ENCODE data around the gene STAC. TPM values are rescaled to one million over a fixed set of nuclear protein-coding genes. Genes with fewer than 3 reads are reported as not detected.
A peak's percentile ranks its signal among the peaks of the same experiment; 100 is the strongest.
"Not testable (repeated sequence)": the region's sequence is repeated elsewhere in the genome, so short reads cannot be mapped to it uniquely, and the experiment has no call there.

STAC gene
- total RNA-seq, 1 experiment from 2014 or later = 6.7 TPM

DNA sequence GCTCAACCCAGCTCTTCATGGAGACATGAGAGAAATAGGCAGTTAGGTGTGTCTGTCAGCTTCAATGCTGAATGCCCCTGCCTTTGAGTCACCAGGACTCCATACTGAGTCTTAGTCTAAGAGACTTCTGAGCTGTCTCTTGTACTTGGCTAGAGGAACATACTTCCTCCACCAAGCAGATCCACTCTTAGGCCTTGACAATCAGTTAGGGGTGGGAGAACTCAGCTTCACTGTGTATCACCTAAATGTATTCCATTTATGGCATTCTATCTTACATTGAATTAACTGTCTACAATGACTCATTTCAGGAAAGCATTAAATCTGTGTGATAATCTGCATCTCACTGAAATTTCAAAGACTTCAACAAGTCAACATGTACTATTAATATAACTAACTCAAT is 66.0 kb downstream of the STAC start:
- CTCF ChIA-PET = no interaction called here
- peak; percentile 47 for ATAC-seq

DNA sequence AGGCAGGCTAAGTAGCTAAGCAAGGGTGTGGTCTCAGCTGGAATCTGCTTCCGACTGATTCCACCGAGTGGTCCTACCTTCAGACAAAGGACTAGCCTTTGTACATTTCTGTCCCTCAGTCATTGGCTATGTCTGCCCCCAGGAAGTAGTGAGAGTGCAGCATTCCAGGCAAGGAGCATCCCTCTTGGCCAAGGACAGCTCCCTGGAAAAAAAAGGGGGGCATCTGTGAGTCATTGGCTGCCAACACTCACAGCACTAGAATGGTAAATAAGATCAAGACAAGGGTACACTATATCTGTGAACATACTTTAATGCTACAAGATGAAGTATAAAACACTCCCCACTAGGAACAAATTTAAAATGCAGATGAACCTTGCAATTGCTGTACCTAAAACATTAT is 66.8 kb downstream of the STAC start:
- no peaks in the 10 kb centered on the region for H3K9me3 ChIP-seq (ENCODE audit: low read length)
- no peaks in the 10 kb centered on the region for H3K36me3 ChIP-seq (ENCODE audit: low read depth, low read length)
- no peak for TF ChIP-seq EZH2 (IDR thresholded peaks at IDR 0.05; ENCODE audit: low read length, unreplicated experiment)
- no peaks in the 10 kb centered on the region for H4K20me1 ChIP-seq (ENCODE audit: low read length)
- H2AFZ ChIP-seq (ENCODE audit: low read length) = no peak overlapping the region
- no peak overlapping the region for H3K4me2 ChIP-seq (ENCODE audit: low read length)
- H3K9me2 ChIP-seq (replicated peaks; ENCODE audit: low read length) = no peaks in the 10 kb centered on the region
- H3K27me3 ChIP-seq (ENCODE audit: low read length) = no peaks in the 10 kb centered on the region
- CTCF ChIA-PET = no interaction called here
- no peaks in the 10 kb centered on the region for H3F3A ChIP-seq (ENCODE audit: low read length, unreplicated experiment)
- H3K9ac ChIP-seq (ENCODE audit: low read length) = no peak overlapping the region
- peaks cover 11% of the 10 kb centered on the region for H3K4me1 ChIP-seq (ENCODE audit: insufficient read depth, low read length)
- POLR2A ChIA-PET (ENCODE audit: unreplicated experiment) = no interaction called here
- no peak overlapping the region for H3K4me3 ChIP-seq (ENCODE audit: low read length)
- no peak for DNase-seq
- no peak overlapping the region for H3K27ac ChIP-seq (ENCODE audit: low read length)
- no peaks in the 10 kb centered on the region for H3K79me2 ChIP-seq (ENCODE audit: low read length)
- no TSS peak for BruUV-seq (replicated peaks)
- no peak for ATAC-seq
- intact Hi-C loops (cut with micrococcal nuclease) = no loop called here

More for the DNA sequence above, 66.0 kb downstream of the STAC start:
- Histone ChIP-seq H3K27ac (ENCODE audit: low read length) (no peak overlapping the region), H3K79me2 (ENCODE audit: low read length) (no peaks in the 10 kb centered on the region), H2AFZ (ENCODE audit: low read length) (no peak overlapping the region), H3K4me3 (ENCODE audit: low read length) (no peak overlapping the region), H3K4me1 (ENCODE audit: insufficient read depth, low read length) (peaks cover 11% of the 10 kb centered on the region), H3K9me2 (replicated peaks; ENCODE audit: low read length) (no peaks in the 10 kb centered on the region), H3K9ac (ENCODE audit: low read length) (no peak overlapping the region), H3K4me2 (ENCODE audit: low read length) (no peak overlapping the region), H3K9me3 (ENCODE audit: low read length) (no peaks in the 10 kb centered on the region), H3K27me3 (ENCODE audit: low read length) (no peaks in the 10 kb centered on the region), H4K20me1 (ENCODE audit: low read length) (no peaks in the 10 kb centered on the region), H3K36me3 (ENCODE audit: low read depth, low read length) (no peaks in the 10 kb centered on the region), H3F3A (ENCODE audit: low read length, unreplicated experiment) (no peaks in the 10 kb centered on the region)
- BruUV-seq (replicated peaks) = no TSS peak
- intact Hi-C loops (cut with micrococcal nuclease) = no loop called here
- DNase-seq = peak; percentile 11
- POLR2A ChIA-PET (ENCODE audit: unreplicated experiment) = no interaction called here
- TF ChIP-seq EZH2 (IDR thresholded peaks at IDR 0.05; ENCODE audit: low read length, unreplicated experiment) (no peak), EZH2phosphoT487 (IDR thresholded peaks at IDR 0.05; ENCODE audit: borderline replicate concordance, low read length) (no peak)
- TF ChIP-seq, protein P1, sequence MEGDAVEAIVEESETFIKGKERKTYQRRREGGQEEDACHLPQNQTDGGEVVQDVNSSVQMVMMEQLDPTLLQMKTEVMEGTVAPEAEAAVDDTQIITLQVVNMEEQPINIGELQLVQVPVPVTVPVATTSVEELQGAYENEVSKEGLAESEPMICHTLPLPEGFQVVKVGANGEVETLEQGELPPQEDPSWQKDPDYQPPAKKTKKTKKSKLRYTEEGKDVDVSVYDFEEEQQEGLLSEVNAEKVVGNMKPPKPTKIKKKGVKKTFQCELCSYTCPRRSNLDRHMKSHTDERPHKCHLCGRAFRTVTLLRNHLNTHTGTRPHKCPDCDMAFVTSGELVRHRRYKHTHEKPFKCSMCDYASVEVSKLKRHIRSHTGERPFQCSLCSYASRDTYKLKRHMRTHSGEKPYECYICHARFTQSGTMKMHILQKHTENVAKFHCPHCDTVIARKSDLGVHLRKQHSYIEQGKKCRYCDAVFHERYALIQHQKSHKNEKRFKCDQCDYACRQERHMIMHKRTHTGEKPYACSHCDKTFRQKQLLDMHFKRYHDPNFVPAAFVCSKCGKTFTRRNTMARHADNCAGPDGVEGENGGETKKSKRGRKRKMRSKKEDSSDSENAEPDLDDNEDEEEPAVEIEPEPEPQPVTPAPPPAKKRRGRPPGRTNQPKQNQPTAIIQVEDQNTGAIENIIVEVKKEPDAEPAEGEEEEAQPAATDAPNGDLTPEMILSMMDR (conservative IDR thresholded peaks at IDR 0.05; ENCODE audit: low read depth, low read length) = no peak

DNA sequence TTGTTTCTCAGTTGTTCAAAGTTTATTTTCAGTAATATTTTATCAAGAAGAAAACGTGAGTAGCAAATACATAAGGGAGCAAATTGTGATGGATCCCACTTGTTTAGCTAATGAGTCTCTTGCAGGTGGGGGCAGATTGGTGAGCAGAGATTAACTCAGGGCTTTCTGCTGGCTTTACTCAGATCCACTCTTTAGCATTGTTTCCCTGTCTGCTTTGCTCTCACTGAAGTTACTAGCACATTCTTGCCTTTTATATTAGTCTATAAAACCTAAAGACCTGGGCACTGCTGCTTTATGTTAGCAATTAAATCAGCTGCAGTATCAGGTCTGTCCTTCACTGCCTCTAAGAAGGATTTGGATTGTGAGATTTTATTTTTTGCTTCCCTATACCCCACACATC is 71.5 kb downstream of the STAC start:
- TF ChIP-seq, protein P1 (conservative IDR thresholded peaks at IDR 0.05; ENCODE audit: low read depth, low read length) = no peak
- TF ChIP-seq EZH2 (IDR thresholded peaks at IDR 0.05; ENCODE audit: low read length, unreplicated experiment) = no peak
- no peak for TF ChIP-seq EZH2phosphoT487 (IDR thresholded peaks at IDR 0.05; ENCODE audit: borderline replicate concordance, low read length)
- peak; percentile 76 for ATAC-seq
- no peaks in the 10 kb centered on the region for H3K9me2 ChIP-seq (replicated peaks; ENCODE audit: low read length)
- H2AFZ ChIP-seq (ENCODE audit: low read length) = no peak overlapping the region
- H3K79me2 ChIP-seq (ENCODE audit: low read length) = no peaks in the 10 kb centered on the region
- POLR2A ChIA-PET (ENCODE audit: unreplicated experiment) = no interaction called here
- H3K4me3 ChIP-seq (ENCODE audit: low read length) = no peak overlapping the region
- intact Hi-C loops (cut with micrococcal nuclease) = no loop called here
- CTCF ChIA-PET = no interaction called here
- no peaks in the 10 kb centered on the region for H3F3A ChIP-seq (ENCODE audit: low read length, unreplicated experiment)
- H3K9ac ChIP-seq (ENCODE audit: low read length) = no peak overlapping the region
- no peaks in the 10 kb centered on the region for H3K27me3 ChIP-seq (ENCODE audit: low read length)
- no TSS peak for BruUV-seq (replicated peaks)
- no peak overlapping the region for H3K4me2 ChIP-seq (ENCODE audit: low read length)
- no peak overlapping the region for H3K27ac ChIP-seq (ENCODE audit: low read length)
- H3K36me3 ChIP-seq (ENCODE audit: low read depth, low read length) = no peaks in the 10 kb centered on the region
- no peaks in the 10 kb centered on the region for H4K20me1 ChIP-seq (ENCODE audit: low read length)
- DNase-seq = no peak
- H3K4me1 ChIP-seq (ENCODE audit: insufficient read depth, low read length) = no peaks in the 10 kb centered on the region
- no peaks in the 10 kb centered on the region for H3K9me3 ChIP-seq (ENCODE audit: low read length)

DNA sequence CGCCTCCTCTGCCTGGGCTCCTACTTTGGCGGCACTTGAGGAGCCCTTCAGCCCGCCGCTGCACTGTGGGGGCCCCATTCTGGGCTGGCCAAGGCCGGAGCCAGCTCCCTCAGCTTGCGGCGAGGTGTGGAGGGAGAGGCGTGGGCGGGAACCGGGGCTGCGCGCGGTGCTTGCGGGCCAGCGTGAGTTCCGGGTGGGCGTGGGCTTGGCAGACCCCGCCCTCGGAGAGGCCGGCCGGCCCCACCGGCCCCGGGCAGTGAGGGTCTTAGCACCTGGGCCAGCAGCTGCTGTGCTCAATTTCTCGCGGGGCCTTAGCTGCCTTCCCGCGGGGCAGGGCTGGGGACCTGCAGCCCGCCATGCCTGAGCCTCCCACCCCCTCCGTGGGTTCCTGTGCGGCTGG is 72.9 kb downstream of the STAC start:
- H3K27me3 ChIP-seq (ENCODE audit: low read length); intact Hi-C loops (cut with micrococcal nuclease); CTCF ChIA-PET; H3K9me2 ChIP-seq (replicated peaks; ENCODE audit: low read length); H3K79me2 ChIP-seq (ENCODE audit: low read length); H3K4me3 ChIP-seq (ENCODE audit: low read length); POLR2A ChIA-PET (ENCODE audit: unreplicated experiment); H2AFZ ChIP-seq (ENCODE audit: low read length); DNase-seq; H3F3A ChIP-seq (ENCODE audit: low read length, unreplicated experiment); ATAC-seq; H3K27ac ChIP-seq (ENCODE audit: low read length); H3K4me1 ChIP-seq (ENCODE audit: insufficient read depth, low read length); H3K9ac ChIP-seq (ENCODE audit: low read length); BruUV-seq (replicated peaks); H4K20me1 ChIP-seq (ENCODE audit: low read length); H3K36me3 ChIP-seq (ENCODE audit: low read depth, low read length); H3K9me3 ChIP-seq (ENCODE audit: low read length); H3K4me2 ChIP-seq (ENCODE audit: low read length): not testable (repeated sequence)

DNA sequence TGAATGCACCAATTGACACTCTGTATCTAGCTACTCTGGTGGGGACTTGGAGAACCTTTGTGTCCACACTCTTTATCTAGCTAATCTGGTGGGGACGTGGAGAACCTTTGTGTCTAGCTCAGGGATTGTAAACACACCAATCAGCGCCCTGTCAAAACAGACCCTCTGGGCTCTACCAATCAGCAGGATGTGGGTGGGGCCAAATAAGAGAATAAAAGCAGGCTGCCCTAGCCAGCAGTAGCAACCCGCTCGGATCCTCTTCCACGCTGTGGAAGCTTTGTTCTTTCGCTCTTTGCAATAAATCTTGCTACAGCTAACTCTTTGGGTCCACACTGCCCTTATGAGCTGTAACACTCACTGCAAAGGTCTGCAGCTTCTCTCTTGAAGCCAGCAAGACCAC is 73.6 kb downstream of the STAC start:
- H3K9ac ChIP-seq (ENCODE audit: low read length); H3K27ac ChIP-seq (ENCODE audit: low read length); POLR2A ChIA-PET (ENCODE audit: unreplicated experiment); H3K9me2 ChIP-seq (replicated peaks; ENCODE audit: low read length); H4K20me1 ChIP-seq (ENCODE audit: low read length); H3F3A ChIP-seq (ENCODE audit: low read length, unreplicated experiment); BruUV-seq (replicated peaks); H2AFZ ChIP-seq (ENCODE audit: low read length); H3K79me2 ChIP-seq (ENCODE audit: low read length); H3K36me3 ChIP-seq (ENCODE audit: low read depth, low read length); H3K4me1 ChIP-seq (ENCODE audit: insufficient read depth, low read length); H3K4me2 ChIP-seq (ENCODE audit: low read length); H3K4me3 ChIP-seq (ENCODE audit: low read length); H3K27me3 ChIP-seq (ENCODE audit: low read length); ATAC-seq; intact Hi-C loops (cut with micrococcal nuclease); DNase-seq; H3K9me3 ChIP-seq (ENCODE audit: low read length); CTCF ChIA-PET: not testable (repeated sequence)
